HG03565 (cell line): Measurements from ENCODE around the gene PIK3R3.

Experiments
- ATAC-seq: cut with Tn5 transposase; IDR thresholded peaks from one replicate; pipeline ENCODE4 v1.9.1; 2021; ENCODE audit warnings: mild to moderate bottlenecking, moderate library complexity; ENCODE audit not compliant: unreplicated experiment

The PIK3R3 gene

GRCh38 chr1:46158312-46159281 lies 26.2 kb upstream of the PIK3R3 start:
- ATAC-seq = no peak

- ATAC-seq = no peak
Observed at GRCh38 chr1:46157916-46158311, 25.5 kb upstream of the PIK3R3 start.

DNA sequence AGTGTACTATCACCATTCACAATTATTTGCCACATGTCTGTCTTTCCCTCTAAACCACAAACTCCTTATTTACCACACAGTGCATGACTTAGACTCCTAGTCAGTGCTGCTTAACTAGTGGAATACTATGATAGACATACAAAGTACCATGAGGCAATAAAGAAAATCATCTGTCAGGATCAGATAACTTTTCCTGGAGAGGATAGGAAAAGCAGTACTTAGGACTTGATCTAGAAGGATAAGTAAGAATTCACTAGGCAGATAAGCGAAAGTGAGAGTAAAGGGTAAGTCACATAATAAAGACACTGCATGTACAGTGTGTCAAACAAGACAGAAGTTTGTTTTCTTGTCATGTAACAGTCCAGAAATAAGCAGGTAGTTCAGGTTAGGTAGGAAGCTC lies 21.3 kb upstream of the PIK3R3 start:
- no peak for ATAC-seq

DNA sequence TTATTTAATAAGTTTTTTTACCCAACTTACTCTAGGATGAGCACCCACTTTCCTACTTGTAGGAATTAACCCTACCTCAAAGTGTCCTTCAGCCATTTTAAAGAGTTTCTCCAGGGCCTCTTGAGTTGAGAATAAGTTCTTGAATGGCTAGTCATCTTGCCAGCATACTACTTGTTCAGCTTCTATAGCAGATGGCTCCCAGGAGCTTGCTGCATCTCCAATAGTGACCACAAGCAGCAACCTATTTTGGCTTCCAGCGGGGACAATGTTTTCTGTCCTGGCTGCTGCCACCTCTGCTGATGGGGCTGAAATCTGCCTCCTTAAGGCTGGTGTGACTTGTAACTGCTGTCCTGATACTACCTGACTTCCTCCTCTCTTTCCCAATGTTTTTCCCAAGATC lies 20.8 kb upstream of the PIK3R3 start:
- no peak for ATAC-seq

- no peak for ATAC-seq
Observed at GRCh38 chr1:46152016-46152415, 19.6 kb upstream of the PIK3R3 start.

- ATAC-seq = no peak
Observed at GRCh38 chr1:46150085-46150484, 17.7 kb upstream of the PIK3R3 start.

DNA sequence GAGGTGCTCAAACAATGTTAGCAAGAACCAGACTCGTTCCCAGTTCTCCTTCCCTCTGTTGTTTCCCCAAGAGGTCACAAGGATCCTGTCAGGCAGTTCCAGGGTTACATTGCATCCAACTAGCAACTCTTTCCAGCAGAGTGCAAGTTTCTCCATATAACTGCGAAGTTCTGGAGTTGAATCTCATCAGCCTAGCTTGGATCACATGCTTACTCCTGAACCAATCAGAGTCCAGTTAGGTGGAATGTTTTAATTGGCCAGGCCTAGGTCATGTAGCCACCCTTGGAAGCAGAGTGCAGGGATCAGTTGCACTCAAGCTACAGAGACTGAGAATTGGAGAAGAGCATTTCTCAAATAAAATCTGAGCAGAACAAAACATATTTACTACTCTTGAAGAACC lies 15.9 kb upstream of the PIK3R3 start:
- no peak for ATAC-seq

DNA sequence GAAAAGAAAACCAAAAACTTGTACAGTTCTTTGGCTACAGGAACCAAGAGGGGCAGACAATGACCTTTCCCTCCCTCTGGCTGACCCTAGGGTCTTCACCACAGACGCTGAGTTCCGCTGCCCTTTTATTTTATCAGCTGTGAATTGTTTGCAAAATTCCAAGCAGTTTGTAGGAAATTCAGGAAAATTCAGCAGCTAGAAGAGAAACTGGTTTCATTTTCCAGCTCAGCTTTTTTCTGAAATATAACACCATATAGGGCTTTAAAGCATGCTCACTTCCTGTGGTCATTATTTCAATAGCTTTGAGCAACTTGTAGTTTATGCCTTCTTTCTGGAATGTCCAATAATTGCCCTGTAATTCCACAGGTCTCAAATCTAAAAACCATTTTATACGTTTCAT lies 5.5 kb upstream of the PIK3R3 start:
- no peak for ATAC-seq

GRCh38 chr1:46136711-46137110 lies 4.3 kb upstream of the PIK3R3 start:
- ATAC-seq = no peak

- ATAC-seq = no peak
Observed at GRCh38 chr1:46134660-46135331, 2.4 kb upstream of the PIK3R3 start.

DNA sequence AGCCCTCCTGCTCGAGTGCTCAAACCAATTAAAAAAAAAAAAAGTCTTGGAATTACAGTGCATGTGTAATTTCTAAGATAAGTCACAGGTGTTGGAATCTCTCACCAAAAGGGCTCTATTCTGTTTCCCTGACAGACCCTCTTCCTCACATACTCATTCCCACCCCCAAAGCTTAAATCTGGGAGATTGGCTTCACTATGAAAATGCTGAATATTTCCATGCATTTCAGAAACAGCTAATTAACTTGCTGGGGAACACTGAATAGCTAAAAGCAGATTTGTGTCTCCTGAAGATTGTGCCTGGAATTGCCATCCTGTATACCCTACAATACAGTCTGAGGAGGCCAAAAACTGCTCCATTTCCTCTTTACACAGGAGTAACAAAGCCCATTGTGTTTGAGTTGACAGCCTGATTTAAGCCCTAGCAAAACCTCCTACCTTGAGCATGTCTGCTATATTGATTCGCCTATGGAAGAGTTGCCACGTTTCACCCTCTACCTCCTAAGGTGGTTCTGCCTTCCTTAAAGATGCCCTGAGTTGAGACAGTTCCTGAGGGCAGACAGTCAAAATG lies 1.4 kb upstream of the PIK3R3 start:
- ATAC-seq = no peak

DNA sequence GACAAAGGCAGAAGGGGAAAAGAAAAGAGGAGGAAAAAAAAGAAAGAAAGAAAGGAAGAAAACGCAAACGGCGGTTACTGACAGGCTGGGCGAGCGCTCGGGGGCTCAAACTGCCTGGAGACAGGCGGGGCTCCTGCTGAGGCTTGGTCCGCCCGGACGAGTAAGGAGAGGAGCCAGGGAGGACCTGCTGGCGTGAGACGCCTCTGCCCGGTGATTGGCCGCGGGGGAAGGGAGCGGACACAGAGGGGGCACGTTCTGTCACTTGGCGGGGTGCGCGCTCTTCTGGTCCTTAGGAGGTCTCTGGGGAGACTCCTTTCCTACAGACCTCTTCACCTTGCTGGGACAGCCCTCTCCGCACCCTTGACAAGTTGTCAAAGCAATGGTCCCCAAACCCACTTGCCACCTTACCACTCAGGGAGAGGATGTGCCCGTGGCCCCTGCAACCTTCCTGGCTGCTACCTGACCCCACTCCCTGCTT lies 791 bp upstream of the PIK3R3 start:
- ATAC-seq = peak; percentile 20

DNA sequence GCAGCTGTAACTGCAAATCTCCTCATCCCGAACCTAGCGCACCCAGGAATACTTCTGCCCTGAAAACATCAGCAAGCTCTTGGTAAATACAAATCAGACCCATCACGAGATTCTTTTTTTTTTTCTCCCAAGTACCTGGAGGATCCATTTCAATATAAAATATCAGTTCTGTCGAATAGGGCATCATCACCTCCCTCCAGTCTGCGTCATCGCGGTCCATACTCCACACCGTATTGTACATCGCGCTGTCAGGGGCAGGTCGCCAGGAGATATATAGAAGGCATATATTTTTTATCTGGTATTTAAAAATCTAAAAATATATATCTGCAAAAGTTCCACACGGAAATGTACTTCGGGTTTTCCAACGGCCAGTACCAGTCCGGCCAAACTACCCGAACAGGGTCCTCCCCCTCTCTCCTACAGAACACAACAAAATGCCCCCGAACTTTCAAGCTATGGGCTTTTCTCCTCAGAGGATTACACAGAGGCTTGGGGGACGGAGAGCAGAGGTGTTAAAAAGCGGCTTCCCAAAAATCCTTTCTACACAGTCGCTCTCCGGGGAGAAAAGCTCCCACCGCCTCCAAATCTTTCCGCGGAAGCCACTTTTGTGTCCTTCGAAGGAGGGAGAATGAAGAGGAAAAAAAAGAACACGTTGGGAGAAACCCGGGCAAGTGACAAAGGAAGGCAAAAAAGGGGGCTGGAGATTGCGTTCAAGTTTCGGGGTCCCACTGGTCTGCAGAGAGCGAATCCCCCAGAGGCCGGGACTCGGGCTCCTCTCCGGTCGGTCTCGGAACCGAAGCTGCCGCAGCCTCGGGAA lies 509 bp downstream of the PIK3R3 start:
- ATAC-seq = no peak

- ATAC-seq = no peak
Observed at GRCh38 chr1:46131093-46131492, 1.3 kb downstream of the PIK3R3 start.

GRCh38 chr1:46130606-46131005 lies 1.8 kb downstream of the PIK3R3 start:
- no peak for ATAC-seq

DNA sequence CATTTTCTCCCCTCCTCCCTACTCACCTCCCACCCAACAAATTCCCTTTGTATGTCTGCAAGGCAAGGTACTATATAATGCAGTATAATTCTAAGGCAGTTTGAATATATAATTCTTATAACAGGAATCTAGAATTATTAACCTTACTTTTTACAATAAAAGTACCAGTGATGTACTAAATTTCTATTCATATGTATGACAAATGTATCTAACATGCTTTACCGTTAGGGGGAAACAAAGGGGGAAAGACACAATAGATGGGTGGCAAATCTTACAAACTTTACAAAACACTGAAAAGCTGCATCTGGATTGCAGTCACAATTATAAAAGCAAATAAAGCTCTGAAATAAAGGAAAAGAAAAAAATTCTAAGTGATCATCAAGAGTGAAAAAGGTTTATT lies 2.3 kb downstream of the PIK3R3 start:
- no peak for ATAC-seq

DNA sequence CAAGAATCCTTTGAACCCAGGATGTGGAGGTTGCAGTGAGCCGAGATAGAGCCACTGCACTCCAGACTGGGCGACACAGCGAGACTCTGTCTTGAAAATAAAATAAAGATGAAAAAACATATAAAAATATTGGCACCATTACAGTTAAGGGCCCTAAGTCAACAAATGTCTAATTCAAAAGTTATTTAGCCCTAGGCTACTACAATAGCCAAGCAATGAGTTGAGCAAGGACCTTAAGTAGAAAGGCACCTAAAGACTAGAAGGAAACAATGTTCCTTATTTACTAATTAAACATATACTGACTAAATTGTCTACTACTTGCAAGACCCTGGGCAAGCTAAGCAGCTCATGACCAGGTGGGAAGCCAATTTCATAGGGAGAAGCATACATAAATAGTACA lies 4.1 kb downstream of the PIK3R3 start:
- no peak for ATAC-seq

GRCh38 chr1:46118856-46119255 lies 13.6 kb downstream of the PIK3R3 start:
- ATAC-seq = no peak

DNA sequence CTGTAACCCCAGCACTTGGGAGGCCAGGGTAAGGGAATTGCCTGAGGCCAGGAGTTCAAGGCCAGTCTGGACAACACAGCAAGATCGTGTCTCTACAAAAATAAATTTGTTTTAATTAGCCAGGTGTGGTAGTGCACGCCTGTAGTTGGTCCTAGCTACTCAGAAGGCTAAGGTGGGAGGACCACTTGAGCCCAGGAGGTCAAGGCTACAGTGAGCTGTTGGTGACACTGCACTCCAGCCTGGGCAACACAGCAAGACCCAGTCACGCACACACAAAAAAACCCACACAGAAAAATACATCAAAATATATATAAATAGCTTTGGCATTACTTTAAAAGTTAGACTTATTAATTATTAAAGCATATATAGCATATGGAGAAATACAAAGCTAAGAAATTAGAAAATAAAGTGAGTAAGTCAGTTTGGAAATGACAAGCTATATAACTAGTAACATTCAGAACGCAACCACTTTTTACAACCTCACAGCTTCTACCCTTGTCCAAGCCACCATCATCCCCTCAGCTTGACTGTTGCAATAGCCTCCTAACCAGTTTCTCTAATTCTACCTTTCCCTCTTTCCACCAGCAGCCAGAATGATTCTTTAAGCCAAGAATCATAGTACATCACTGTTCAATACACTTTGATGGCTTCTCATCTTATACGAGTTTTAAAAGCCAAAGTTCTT lies 14.5 kb downstream of the PIK3R3 start:
- no peak for ATAC-seq

DNA sequence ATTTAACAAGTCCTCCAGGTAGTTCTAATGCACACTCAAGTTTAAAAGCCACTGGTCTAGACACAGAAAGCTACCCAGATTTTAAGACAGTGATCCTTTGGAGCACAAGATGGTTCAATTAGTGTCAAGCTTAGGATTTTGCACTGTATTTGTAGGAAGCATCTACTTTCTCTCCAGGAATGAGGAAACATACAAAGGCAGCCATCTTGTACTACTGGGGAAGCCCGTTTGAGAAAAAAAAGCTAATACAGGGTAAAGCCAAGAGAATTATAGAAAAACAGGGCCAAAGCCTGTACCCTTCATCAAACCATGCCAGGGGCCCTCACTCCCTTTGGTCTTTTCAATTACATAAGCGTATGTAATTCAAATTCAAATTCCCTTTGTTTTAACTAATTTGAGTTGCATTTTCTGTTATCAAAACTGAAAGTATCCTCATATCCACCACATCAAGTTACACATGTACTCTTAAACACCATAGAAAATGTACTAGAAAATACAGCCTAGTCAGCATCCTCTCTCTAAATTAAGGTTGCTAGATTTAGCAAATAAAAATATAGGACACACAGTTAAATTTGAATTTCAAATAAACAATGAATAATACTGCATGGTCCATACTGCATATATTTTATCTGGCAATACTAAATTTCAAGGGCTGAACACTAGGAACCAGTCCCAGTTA lies 17.4 kb downstream of the PIK3R3 start:
- ATAC-seq = no peak
